Neural progenitor cell (in vitro differentiated cells): Measurements from ENCODE around the gene RAB6B. TPM values are rescaled to one million over a fixed set of nuclear protein-coding genes. Genes with fewer than 3 reads are reported as not detected.

ENCODE experiments used
- DNase-seq: peaks from one replicate; pipeline ENCODE4 v3.0.0-alpha.2; 2016; ENCODE audit warnings: low spot score
- H2AFZ ChIP-seq: fragments of 200-600 bp; sonication (generic); replicated peaks from 2 replicates; pipeline ENCODE4 v1.6.1; 2016; ENCODE audit warnings: antibody characterized with exemption
- H3F3A ChIP-seq: fragments of 200-600 bp; sonication (generic); 2 replicates; pipeline ENCODE4 v1.6.1; 2016; ENCODE audit warnings: antibody characterized with exemption, low read depth
- H3K27ac ChIP-seq: fragments of 200-600 bp; sonication (generic); 2 replicates; pipeline ENCODE4 v1.5.1; 2016; ENCODE audit warnings: mild to moderate bottlenecking
- H3K27me3 ChIP-seq: fragments of 200-600 bp; sonication (generic); 2 replicates; pipeline ENCODE4 v1.6.1; 2016; ENCODE audit warnings: mild to moderate bottlenecking, moderate library complexity
- H3K36me3 ChIP-seq: fragments of 200-600 bp; sonication (generic); 2 replicates; pipeline ENCODE4 v1.5.1; 2016
- H3K4me1 ChIP-seq: fragments of 200-600 bp; sonication (generic); 2 replicates; pipeline ENCODE4 v1.6.1; 2016; ENCODE audit warnings: mixed run types
- H3K4me2 ChIP-seq: fragments of 200-600 bp; sonication (generic); 2 replicates; pipeline ENCODE4 v1.6.1; 2016
- H3K4me3 ChIP-seq: fragments of 200-600 bp; sonication (generic); 2 replicates; pipeline ENCODE4 v1.5.1; 2016
- H3K79me2 ChIP-seq: fragments of 200-600 bp; sonication (generic); 2 replicates; pipeline ENCODE4 v1.6.1; 2016; ENCODE audit warnings: low read depth
- H3K9ac ChIP-seq: fragments of 200-600 bp; sonication (generic); 2 replicates; pipeline ENCODE4 v1.6.1; 2016
- H3K9me3 ChIP-seq: fragments of 200-600 bp; sonication (generic); 2 replicates; pipeline ENCODE4 v1.5.1; 2016; ENCODE audit warnings: low read depth
- H4K20me1 ChIP-seq: fragments of 200-600 bp; sonication (generic); 2 replicates; pipeline ENCODE4 v1.6.1; 2016; ENCODE audit warnings: low read depth
- H3K27ac Mint-ChIP-seq: 3 replicates; pipeline ENCODE4 v1.8.0; 2021; ENCODE audit warnings: mixed read lengths
- H3K27me3 Mint-ChIP-seq: 2 replicates; pipeline ENCODE4 v1.8.0; 2022; ENCODE audit warnings: low read depth, mild to moderate bottlenecking, inconsistent platforms, moderate library complexity, mixed read lengths; ENCODE audit not compliant: insufficient read depth
- H3K36me3 Mint-ChIP-seq: 3 replicates; pipeline ENCODE4 v1.8.0; 2021; ENCODE audit warnings: mixed read lengths
- H3K4me1 Mint-ChIP-seq: 3 replicates; pipeline ENCODE4 v1.8.0; 2021; ENCODE audit warnings: mixed read lengths
- H3K4me3 Mint-ChIP-seq: 3 replicates; pipeline ENCODE4 v1.8.0; 2021; ENCODE audit warnings: mild to moderate bottlenecking, moderate library complexity, mixed read lengths
- H3K9me3 Mint-ChIP-seq: 3 replicates; pipeline ENCODE4 v1.8.0; 2020; ENCODE audit warnings: mixed read lengths
- CTCF ChIP-seq: fragments of 200-600 bp; sonication (generic); IDR thresholded peaks from 2 replicates; pipeline ENCODE4 v1.5.1; 2017; ENCODE audit warnings: antibody characterized with exemption, mild to moderate bottlenecking
- EZH2 ChIP-seq: fragments of 200-600 bp; sonication (generic); IDR thresholded peaks from 2 replicates; pipeline ENCODE4 v1.6.1; 2017; ENCODE audit warnings: antibody characterized with exemption, mild to moderate bottlenecking, moderate library complexity
- EZH2phosphoT487 ChIP-seq: fragments of 200-600 bp; sonication (generic); IDR thresholded peaks from 2 replicates; pipeline ENCODE4 v1.6.1; 2017; ENCODE audit warnings: antibody characterized with exemption
- total RNA-seq: library from RNA; depleted of rRNA; stranded (reverse); fragments of >200 nt; gene quantifications from 2 replicates; pipeline ENCODE4 v1.2.3, GENCODE V29; 2015; ENCODE audit warnings: low replicate concordance

Gene RAB6B
- total RNA-seq, 1 donor from 2014 or later: 7.7 TPM

GRCh38 chr3:133940536-133940935 lies 44.9 kb upstream of the RAB6B start:
- no peak for TF ChIP-seq EZH2
- no peak for TF ChIP-seq CTCF
- TF ChIP-seq EZH2phosphoT487: no peak

GRCh38 chr3:133939463-133939835 lies 43.8 kb upstream of the RAB6B start:
- H3K27ac ChIP-seq: no peak overlapping the region
- no peaks in the 10 kb centered on the region for H3K9me3 Mint-ChIP-seq

More at GRCh38 chr3:133940536-133940935, 44.9 kb upstream of the RAB6B start:
- H3K79me2 ChIP-seq: no peaks in the 10 kb centered on the region
- no peak overlapping the region for H3K9ac ChIP-seq
- H3K4me3 ChIP-seq: no peak overlapping the region
- no peaks in the 10 kb centered on the region for H3F3A ChIP-seq
- H2AFZ ChIP-seq: no peak overlapping the region
- Mint-ChIP-seq H3K36me3 (no peaks in the 10 kb centered on the region), H3K27ac (no peak overlapping the region), H3K9me3 (no peaks in the 10 kb centered on the region), H3K27me3 (peaks cover 8% of the 10 kb centered on the region), H3K4me3 (no peak overlapping the region), H3K4me1 (peaks cover 6% of the 10 kb centered on the region)
- no peaks in the 10 kb centered on the region for H3K36me3 ChIP-seq
- no peak overlapping the region for H3K4me2 ChIP-seq
- no peak overlapping the region for H3K27ac ChIP-seq
- H4K20me1 ChIP-seq: no peaks in the 10 kb centered on the region
- H3K27me3 ChIP-seq: no peaks in the 10 kb centered on the region
- no peaks in the 10 kb centered on the region for H3K4me1 ChIP-seq
- no peak for DNase-seq
- H3K9me3 ChIP-seq: no peaks in the 10 kb centered on the region

GRCh38 chr3:133938770-133939462 lies 43.2 kb upstream of the RAB6B start:
- no peak overlapping the region for H3K4me3 Mint-ChIP-seq
- DNase-seq: no peak
- no peaks in the 10 kb centered on the region for H4K20me1 ChIP-seq
- H3K36me3 Mint-ChIP-seq: no peaks in the 10 kb centered on the region
- H2AFZ ChIP-seq: no peak overlapping the region
- peaks cover 6% of the 10 kb centered on the region for H3K27me3 Mint-ChIP-seq
- no peaks in the 10 kb centered on the region for H3K9me3 Mint-ChIP-seq
- no peaks in the 10 kb centered on the region for H3K79me2 ChIP-seq
- TF ChIP-seq EZH2: no peak
- TF ChIP-seq CTCF: peak; percentile 28
- H3K4me1 Mint-ChIP-seq: peaks cover 6% of the 10 kb centered on the region
- H3K4me2 ChIP-seq: no peak overlapping the region
- no peaks in the 10 kb centered on the region for H3K4me1 ChIP-seq
- H3K36me3 ChIP-seq: no peaks in the 10 kb centered on the region
- H3K27ac Mint-ChIP-seq: peak overlapping the region; percentile 63
- no peaks in the 10 kb centered on the region for H3F3A ChIP-seq
- no peaks in the 10 kb centered on the region for H3K9me3 ChIP-seq
- no peak overlapping the region for H3K4me3 ChIP-seq
- no peak overlapping the region for H3K9ac ChIP-seq
- no peak overlapping the region for H3K27ac ChIP-seq
- H3K27me3 ChIP-seq: no peaks in the 10 kb centered on the region

More at GRCh38 chr3:133939463-133939835, 43.8 kb upstream of the RAB6B start:
- Histone ChIP-seq H2AFZ (no peak overlapping the region), H3K4me3 (no peak overlapping the region), H3K9ac (no peak overlapping the region), H4K20me1 (no peaks in the 10 kb centered on the region), H3K4me1 (no peaks in the 10 kb centered on the region), H3K79me2 (no peaks in the 10 kb centered on the region), H3K4me2 (no peak overlapping the region), H3K27me3 (no peaks in the 10 kb centered on the region), H3F3A (no peaks in the 10 kb centered on the region), H3K36me3 (no peaks in the 10 kb centered on the region), H3K9me3 (no peaks in the 10 kb centered on the region)
- Mint-ChIP-seq H3K4me1 (peaks cover 6% of the 10 kb centered on the region), H3K4me3 (no peak overlapping the region), H3K27me3 (peaks cover 6% of the 10 kb centered on the region), H3K27ac (no peak overlapping the region), H3K36me3 (no peaks in the 10 kb centered on the region)
- DNase-seq: no peak
- TF ChIP-seq EZH2 (no peak), CTCF (no peak), EZH2phosphoT487 (no peak)
